ENCODE data around the gene TRAF3.

The TRAF3 gene

GRCh38 chr14:102776761-102777710 lies at the start of gene TRAF3:
Gene TRAF3 (plus strand): TSS chr14:102777449. CDS start chr14:102870202, 92,753 bp downstream.
- peak; percentile 71 for DNase-seq (ENCODE audit: low read depth, low spot score)

DNA sequence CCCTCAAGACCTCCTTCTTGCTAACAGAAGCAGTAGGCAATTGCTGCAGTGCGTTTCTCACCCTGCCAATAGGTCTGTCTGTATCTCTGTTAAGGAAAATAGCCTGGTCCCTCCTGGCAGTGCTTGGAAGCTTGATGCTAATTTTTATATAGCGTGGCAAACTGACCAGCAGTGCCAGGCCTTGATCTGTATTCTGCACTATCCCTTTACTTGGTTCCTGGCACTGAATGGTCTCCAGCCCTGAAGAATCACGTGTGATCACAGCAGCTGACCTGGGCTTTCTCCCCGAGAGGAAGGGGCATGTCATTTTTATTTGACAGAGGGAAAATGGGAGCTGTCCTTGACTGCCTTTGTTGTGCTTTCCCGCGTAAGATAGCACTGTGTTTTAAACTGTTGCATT lies 48.7 kb upstream of the TRAF3 start:
- DNase-seq (ENCODE audit: low read depth, low spot score) = no peak

DNA sequence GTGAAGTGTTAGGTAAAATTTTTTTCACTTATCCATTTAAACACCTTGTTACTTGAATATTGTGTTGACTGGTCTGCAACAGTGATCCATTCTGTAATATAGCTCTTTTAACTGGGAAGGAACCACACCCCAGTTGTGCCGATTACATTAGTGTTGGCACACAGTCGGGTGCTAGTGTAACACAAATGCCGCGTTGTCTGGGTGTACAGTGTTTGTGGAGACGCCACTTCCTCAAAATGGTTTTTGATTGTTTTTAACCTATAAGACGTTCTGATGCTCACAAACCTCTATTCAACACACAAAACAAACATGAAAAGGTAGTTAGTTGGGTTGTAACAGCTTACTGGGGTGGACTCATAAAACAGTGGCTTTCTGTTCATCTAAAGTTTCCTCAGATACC lies 48.0 kb upstream of the TRAF3 start:
- DNase-seq (ENCODE audit: low read depth, low spot score) = no peak

DNA sequence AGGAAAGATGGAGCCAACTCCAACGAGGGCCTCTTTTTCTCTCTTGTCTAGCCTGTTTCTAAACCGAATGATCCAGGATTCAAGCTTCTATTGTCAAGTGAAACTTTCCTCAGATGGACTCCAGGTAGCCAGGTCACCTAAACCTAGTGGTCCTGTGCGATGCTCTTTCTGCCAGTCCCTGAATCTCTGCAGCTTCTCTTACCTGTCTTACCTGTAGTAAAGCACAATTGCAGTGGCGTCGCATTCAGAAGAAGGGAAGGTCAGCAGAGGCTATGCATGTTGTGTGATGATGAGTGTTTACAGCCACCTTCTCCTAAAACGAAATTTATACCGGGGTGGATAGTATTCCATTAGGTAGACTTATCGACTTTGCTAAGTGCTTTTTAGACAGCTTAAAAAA lies 47.4 kb upstream of the TRAF3 start:
- no peak for DNase-seq (ENCODE audit: low read depth, low spot score)

DNA sequence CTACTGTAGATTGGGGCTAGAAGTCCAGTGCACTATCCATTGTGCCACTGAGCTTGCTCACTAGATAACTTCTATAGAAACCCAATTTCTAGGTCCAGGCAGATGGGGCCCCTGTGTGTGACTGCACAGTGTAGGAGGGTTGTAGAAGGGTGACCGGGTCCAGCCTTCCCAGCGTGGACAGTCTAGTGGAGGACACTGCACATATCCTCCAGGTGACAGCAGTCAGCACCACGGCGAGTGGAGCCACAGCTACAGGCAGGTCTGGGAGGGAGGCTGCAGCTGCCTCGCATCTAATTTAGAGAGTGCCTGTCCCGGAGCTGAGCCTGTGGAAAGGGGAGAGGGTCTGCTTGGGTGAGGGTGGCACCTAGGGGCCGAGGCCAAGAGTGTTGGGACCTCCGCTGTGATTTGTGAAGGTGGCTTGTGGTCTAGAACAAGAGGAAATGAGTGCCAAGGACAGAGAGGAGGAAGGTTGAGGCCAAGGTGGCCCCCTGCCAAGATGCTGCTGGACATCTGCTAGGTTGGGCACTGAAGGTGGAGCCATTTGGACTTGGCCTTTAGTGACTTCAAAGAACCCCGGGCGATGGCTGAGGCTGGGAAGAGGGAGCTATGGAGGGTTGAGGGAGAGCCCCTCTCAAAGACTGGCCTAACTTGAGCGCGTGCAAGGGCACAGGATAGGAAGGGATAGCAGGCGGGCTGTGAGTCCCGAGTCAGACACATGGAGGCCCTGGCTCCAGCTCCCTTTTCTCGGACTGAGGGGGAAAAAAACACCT lies 46.0 kb upstream of the TRAF3 start:
- no peak for DNase-seq (ENCODE audit: low read depth, low spot score)

GRCh38 chr14:102731871-102732800 lies 45.1 kb upstream of the TRAF3 start:
- no peak for DNase-seq (ENCODE audit: low read depth, low spot score)

DNA sequence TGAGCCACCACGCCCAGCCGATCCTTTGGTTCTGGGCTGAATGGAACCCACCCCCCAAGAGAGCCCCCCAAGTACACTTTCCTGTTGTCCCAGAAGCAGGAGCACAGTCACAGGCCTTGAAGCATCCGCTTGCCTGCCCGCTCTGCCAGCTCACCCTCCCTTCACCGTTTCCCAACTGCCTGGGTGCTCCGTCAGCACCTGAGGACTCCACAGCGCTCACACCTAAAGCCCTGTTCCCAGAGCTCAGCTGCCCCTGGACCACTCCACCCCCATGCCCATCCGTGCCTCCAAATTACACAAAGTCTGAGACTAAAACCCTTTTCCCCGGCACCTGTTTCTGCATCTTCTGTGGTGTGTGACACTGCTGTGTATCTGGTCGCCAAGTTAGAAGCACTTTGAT lies 44.3 kb upstream of the TRAF3 start:
- DNase-seq (ENCODE audit: low read depth, low spot score) = no peak

GRCh38 chr14:102733326-102733725 lies 43.9 kb upstream of the TRAF3 start:
- DNase-seq (ENCODE audit: low read depth, low spot score) = no peak

GRCh38 chr14:102734436-102734835 lies 42.8 kb upstream of the TRAF3 start:
- no peak for DNase-seq (ENCODE audit: low read depth, low spot score)

DNA sequence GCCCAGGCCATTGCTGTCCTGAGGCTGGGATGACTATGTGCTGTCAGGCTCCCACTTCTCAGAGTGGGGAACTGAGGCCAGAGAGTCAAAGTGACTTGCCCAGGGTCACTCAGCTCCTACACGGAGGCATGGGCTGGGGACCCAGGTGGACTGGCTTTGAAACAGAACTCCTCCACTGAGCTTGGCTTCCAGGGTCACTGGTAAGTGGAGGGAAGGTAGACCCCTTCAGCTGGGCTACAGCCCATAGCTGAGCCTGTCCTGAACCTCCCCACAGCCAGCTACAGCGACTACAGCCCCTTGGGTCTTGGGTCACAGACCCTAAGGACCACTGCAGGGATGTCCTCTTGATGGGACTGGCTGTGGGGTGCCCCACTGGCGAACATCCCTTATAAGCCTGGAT lies 40.3 kb upstream of the TRAF3 start:
- DNase-seq (ENCODE audit: low read depth, low spot score) = no peak

GRCh38 chr14:102737402-102738372 lies 39.6 kb upstream of the TRAF3 start:
- DNase-seq (ENCODE audit: low read depth, low spot score) = no peak

DNA sequence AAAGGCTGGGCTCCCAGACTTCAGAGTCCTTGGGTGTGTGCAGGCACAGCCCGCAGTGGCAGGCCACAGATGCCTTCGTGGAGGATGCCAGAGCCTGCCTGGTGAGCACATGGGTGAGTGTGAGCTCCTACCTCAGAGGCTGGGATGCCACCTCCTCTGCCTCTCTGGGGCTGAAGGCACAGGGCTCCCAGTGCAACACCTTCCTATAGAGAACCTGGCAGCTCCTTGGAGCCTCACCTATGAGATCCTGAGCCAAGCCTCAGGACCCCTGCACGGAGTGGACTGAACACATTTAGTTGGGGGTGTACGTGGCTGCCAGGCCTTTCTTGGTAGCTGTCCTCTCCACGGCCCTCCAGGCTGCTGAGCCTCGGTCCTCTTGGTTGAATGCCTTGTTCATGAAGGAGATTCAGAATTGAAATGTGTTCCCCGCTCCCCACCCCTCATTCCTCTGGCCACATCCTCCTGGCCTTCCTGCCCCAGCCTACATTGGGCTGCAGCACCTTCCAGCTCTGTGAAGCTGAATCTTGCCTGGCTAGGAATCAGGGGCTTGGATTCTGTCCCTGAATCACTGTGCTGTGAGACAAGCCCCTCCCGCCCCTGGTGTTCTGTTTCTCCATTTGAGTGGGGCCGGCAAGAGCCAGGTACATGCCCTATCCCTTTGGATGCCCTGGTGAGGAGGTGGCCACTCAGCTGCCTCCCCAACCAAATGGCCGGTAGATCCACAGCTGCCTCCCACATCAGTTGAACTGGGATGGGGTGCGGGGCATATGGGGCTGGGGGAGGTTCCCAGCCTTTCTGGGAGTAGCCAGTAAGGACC lies 38.7 kb upstream of the TRAF3 start:
- no peak for DNase-seq (ENCODE audit: low read depth, low spot score)

DNA sequence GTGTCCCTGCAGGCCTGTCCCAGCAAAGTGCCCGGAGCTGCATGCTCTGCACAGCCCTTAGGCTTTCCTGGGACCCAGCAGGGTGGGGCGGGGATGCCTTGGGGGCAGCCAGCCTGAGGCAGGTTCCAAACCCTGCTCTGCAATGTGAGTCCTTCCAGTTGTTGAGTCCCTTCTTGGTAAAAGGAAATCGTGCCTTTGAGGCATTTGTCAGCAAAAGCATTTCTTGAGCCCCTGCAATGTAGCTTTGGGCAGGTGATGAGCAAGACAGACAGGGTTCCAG lies 38.1 kb upstream of the TRAF3 start:
- DNase-seq (ENCODE audit: low read depth, low spot score) = no peak

DNA sequence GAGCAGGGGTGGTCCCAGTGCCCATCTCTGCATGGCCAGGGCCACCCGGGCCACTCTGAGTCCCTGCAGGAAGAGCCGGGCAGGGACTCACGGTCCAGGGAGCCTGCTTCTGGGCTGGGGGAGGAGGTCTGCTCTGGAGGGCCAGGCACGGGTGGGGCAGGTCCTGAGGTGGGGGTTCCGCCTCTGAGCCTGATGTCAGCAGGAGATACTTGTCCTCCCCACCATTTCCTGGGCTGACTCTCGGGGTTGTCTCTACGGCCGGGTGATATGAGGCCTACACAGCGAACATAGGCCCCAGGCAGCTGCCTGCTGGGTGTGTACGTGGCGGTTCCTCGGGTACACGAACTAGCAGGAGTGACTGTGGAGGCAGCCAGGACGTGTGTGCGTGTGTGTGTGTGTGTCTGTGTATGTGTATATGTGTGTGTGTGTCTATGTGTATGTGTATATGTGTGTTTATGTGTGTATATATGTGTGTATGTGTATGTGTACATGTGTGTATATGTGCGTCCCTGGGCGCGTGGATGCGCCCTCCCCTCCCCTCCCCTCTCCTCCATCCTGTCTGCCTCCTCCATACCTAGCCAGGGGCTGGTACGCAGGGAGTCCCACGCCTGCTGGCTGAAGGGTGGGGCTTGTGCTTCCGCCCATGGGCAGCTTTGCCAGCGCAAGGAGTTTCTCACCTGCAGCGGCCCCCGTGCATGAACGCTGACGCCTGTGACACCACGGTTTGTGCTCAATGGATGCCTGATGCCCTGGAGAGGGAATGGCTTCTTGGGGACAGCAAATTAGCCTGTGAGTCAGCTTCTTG lies 30.4 kb upstream of the TRAF3 start:
- DNase-seq (ENCODE audit: low read depth, low spot score) = no peak

DNA sequence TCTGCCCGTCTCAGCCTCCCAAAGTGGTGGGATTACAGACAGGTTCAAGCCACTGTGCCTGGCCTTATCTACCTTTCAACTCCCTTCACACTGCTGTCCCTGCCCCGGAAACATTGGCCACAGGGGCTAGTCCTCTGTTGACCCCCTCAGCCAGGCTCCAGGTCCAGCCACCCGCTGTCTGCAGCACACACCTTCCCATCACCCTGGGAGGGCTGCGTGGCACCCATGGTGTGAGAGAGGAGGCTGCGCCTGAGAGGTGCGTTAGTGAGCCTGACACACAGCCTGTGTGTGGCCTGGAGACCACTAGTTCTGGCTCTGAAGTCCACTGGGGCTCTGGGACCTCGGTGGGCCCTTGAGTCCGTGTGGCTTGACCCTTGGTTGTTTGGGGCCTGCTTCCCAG lies 28.4 kb upstream of the TRAF3 start:
- no peak for DNase-seq (ENCODE audit: low read depth, low spot score)

- DNase-seq (ENCODE audit: low read depth, low spot score) = no peak
Observed at GRCh38 chr14:102749393-102750305, 27.6 kb upstream of the TRAF3 start.

- no peak for DNase-seq (ENCODE audit: low read depth, low spot score)
Observed at GRCh38 chr14:102750376-102750775, 26.9 kb upstream of the TRAF3 start.

- DNase-seq (ENCODE audit: low read depth, low spot score) = no peak
Observed at GRCh38 chr14:102751088-102751487, 26.2 kb upstream of the TRAF3 start.

All from activated CD4-positive, CD25-positive, alpha-beta regulatory T cell treated with anti-CD3 and anti-CD28 coated beads, Interleukin-2, amount 50 U/mL, for 16 hours (primary cell).